Erythroblast (primary cell): Measurements from ENCODE around the gene ZCCHC7.

Source experiments
- GATA1 ChIP-seq: IDR thresholded peaks from 2 replicates; pipeline ENCODE4 v1.6.1; 2011; ENCODE audit warnings: low read depth, mild to moderate bottlenecking, control low read depth, low read length, moderate library complexity
- POLR2A ChIP-seq: IDR thresholded peaks from 2 replicates; pipeline ENCODE4 v1.6.1; 2011; ENCODE audit warnings: mild to moderate bottlenecking, low read length

DNA sequence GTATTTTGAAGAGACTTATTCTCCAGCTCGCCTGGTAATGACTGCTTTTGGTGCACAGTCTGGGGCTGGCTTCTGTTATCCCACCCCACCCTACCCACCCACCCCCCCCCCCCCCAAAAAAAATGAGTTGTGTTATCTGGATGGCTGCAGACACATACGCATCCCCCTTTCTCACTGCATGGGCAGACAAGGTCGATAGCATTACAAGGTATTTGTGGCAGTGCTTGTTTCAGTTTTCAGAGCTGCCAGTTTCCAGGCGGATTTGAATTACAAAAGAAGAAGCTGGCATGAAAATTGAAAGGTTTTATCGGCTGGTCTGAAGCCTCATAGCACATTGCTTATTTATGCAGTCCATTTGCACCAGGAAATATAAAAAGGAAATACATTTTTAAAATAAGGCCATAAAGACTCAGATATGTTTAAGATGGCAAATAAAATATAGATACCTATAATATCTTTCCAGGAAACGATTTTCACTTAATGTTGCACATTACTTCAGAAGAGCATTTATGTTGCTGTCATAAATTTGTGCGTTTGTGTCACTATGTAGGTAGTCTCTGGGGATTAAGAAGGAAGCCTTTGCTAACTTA, 217.0 kb downstream of the ZCCHC7 start:
- TF ChIP-seq POLR2A (no peak), GATA1 (no peak)
